GM04504 (cell line): ENCODE data around the gene CSK.

Experiments used
- DNase-seq: peaks from one replicate; pipeline ENCODE4 v3.0.0-alpha.2; 2012; ENCODE audit warnings: low read depth

The CSK gene

GRCh38 chr15:74801311-74801997 is 19.6 kb downstream of the CSK start:
- no peak for DNase-seq

GRCh38 chr15:74802290-74802689 is 20.4 kb downstream of the CSK start:
- no peak for DNase-seq

- DNase-seq: no peak
These were observed 21.1 kb downstream of the CSK start for GRCh38 chr15:74802862-74803447.

- no peak for DNase-seq
These were observed 23.1 kb downstream of the CSK start for GRCh38 chr15:74804935-74805334.

- DNase-seq: no peak
These were observed 25.4 kb downstream of the CSK start for GRCh38 chr15:74807282-74807681.

DNA sequence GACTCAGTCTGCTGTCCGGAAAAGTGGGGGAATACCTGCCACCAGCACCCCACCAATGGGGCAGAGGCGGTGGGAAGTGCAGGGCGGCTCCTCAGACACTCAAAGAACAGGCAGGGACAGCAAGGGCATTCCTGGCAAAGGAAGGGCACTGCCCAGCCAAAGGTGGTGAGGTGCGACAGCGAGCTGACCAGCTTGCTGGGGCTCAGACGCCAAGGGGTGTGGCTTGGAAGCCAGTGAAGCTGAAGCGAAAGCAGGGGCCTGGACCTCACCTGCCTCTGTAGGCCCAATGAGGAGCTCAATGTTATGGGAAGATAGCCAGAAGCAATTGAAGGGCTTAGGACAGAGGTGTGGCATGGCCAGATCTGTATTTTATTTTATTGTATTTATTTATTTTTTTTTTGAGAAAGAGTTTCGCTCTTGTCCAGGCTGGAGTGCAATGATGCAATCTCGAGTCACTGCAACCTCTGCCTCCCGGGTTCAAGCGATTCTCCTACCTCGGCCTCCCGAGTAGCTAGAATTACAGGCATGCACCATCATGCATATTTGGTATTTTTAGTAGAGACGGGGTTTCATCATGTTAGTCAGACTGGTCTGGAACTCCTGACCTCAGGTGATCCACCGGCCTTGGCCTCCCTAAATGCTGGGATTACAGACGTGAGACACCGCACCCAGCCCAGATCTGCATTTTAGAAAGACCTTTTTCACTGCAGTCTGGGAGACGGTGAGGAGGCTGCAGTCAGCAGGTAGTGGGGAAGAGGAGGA is 26.4 kb downstream of the CSK start:
- no peak for DNase-seq

DNA sequence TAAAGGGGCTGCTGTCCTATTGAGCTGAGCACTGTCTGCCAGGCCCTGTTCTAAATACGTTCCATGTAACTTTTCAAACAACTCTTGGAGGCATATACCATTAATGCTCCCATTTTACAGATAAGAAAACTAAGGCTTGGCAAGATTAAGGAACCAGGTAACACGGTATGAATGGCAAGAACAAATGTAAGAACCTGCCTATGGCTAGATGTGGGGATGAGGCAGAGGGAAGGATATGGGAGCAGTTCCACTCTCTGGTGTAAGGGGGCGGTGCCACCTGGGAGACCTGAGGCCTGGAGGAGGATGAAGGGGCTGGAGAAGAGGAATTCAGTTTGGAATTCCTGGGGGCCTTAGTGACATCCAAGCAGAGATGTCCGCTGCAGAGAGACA is 27.0 kb downstream of the CSK start:
- DNase-seq: no peak

GRCh38 chr15:74809242-74809641 is 27.4 kb downstream of the CSK start:
- no peak for DNase-seq

DNA sequence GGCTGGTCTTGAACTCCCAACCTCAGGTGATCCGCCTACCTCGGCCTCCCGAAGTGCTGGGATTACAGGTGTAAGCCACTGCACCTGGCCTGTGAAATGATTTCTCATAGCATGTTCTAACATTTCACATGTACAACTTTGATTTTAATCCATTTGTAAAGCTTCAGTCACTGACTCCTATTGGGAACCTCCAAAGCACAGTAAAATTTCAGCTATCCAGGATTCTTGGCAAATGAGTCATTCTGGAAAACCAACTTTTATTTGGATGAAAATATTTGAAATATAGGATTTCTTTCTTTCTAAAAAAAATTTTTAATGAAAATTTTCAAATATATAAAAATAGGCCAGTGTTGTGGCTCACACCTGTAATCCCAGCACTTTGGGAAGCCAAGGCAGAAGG is 28.1 kb downstream of the CSK start:
- no peak for DNase-seq

GRCh38 chr15:74812533-74812932 is 30.7 kb downstream of the CSK start, which contains the start of gene LMAN1L:
LMAN1L (plus strand) TSS chr15:74812835; CDS start chr15:74812855, 20 bp downstream.
- DNase-seq: no peak

GRCh38 chr15:74815121-74815934 is 33.4 kb downstream of the CSK start:
- no peak for DNase-seq

- DNase-seq: no peak
These were observed 34.1 kb downstream of the CSK start for GRCh38 chr15:74815961-74816360.

DNA sequence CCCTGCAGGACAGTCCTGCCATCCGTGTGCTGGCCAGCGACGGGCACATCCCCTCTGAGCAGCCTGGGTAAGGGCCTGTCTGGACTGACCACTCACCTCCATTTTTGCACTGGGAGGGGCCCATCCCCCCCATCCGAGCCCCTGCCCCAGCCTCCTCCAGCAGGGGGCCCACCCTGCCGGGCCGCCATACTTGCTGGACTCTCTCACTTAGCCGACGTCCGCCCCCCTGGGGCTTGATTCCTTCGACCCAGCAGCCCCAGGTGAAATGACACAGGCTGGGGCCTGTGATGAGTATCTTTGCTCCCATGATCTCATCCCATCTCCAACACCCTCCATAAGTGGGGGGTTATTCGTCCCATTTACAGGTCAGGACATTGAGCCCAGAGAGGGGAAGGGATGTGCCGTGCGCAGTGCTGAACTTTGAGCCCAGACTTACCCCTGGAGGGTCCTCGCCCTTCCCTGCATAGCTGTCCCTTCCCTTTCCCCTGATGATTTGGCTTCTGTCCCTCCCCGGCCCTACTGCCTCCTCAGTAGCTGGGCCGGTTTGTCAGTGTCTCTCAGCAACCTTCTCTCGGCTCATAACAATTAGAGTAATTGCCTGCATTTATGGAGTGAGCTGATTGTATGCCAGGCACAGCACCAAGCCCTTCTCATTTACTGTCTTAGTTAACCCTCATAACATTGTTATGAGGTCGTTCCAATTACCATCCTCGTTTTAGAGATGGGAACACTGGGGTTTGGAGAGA is 34.9 kb downstream of the CSK start:
- no peak for DNase-seq

DNA sequence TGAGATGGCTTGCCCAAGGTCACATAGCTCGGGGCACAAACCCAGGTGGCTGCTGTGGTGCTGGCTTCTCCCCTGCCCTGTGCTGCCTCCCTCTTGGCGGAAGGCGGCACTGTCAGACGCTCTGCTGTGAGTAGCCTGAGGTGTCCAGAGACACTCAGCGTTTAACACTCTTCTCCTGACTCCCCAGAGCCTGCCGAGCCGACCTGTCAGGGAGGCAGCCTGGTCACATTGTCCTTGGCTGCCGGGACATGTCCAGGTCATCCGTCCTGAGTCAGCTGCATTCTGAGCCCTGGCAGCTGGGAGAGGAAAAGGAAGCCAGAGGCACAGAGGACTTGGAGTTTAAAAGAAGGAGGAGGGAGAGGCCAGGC is 35.5 kb downstream of the CSK start:
- DNase-seq: no peak

- no peak for DNase-seq
These were observed 38.2 kb downstream of the CSK start for GRCh38 chr15:74820056-74820455.

GRCh38 chr15:74821091-74821789 is 39.4 kb downstream of the CSK start:
- DNase-seq: no peak

DNA sequence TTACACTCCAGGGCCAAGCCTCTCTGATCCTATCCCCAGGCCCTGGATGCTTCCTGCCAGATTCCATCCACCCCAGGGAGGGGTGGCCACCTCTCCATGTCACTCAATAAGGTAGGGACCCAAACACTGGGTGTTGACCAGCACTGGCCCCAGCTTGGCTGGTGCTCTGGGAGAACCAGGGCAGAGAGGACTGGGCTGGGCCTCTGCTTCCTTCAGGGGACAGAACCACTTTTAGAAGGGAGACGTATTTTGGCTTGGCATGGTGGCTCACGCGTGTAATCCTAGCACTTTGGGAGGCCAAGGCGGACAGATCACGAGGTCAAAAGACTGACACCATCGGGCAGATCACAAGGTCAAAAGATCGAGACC is 39.9 kb downstream of the CSK start:
- no peak for DNase-seq

DNA sequence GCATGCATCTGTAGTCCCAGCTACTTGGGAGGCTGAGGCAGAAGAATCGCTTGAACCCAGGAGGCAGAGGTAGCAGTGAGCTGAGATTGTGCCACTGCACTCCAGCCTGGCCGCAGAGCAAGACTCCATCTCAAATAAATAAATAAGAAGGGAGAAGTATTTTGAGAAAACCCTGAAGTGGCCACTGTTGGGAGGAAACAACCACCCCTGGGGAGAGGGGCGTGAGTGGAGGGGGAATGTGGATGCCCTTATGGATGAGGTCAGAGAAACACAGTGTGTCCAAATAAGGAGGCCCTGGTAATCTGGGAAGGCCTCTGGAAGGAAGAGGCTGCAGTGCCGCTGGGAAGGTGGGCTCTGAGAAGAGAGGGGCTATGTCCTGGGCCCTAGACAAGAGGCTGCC is 40.4 kb downstream of the CSK start:
- no peak for DNase-seq

DNA sequence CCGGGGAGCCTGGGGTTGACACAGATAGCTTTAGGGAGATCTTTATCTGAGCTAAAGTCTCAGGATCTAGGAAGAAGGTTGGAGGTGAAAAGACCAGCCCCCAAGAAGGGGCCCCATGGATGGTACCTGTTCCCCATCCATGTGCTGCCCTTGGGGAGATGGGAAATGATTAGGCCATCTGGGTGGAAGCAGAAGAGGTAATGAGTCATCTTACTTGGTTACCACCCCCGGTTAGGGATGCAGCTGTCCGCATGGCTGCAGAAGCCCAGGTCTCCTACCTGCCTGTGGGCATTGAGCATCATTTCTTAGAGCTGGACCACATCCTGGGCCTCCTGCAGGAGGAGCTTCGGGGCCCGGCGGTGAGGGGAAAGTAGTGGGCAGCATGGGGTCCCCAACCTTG is 41.4 kb downstream of the CSK start:
- DNase-seq: no peak

DNA sequence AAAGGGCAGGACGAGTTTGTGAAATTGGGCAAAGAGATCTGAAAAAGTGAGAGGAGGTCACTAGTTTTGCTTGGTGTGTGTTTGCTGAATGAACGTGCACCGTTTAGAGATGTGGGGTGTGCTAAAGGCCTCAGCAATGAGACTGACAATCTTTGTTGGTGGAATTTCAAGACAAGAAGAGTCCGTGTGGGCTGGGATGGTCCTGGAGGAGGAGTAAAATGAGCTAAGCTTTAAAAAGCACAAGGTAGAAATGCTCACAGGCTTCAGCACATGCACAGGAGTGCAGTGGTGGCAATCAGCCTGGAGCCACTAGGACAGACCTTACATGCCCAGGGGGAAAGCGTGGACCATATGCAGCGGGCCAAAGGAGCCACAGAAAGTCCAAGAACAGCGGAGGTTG is 43.1 kb downstream of the CSK start:
- DNase-seq: no peak

GRCh38 chr15:74825866-74826265 is 44.0 kb downstream of the CSK start:
- no peak for DNase-seq
